NCI-H82 treated with DMSO at 0.1 percent for 48 hours (cell line): ENCODE measurements around the gene CD320.
"Not testable (repeated sequence)": the region's sequence is repeated elsewhere in the genome, so short reads cannot be mapped to it uniquely, and the experiment has no call there.

ENCODE experiments used
- DNase-seq: peaks from one replicate; lab custom pipeline; 2025; ENCODE audit not compliant: unreplicated experiment; lab: John Stamatoyannopoulos, UW

Gene CD320

DNA sequence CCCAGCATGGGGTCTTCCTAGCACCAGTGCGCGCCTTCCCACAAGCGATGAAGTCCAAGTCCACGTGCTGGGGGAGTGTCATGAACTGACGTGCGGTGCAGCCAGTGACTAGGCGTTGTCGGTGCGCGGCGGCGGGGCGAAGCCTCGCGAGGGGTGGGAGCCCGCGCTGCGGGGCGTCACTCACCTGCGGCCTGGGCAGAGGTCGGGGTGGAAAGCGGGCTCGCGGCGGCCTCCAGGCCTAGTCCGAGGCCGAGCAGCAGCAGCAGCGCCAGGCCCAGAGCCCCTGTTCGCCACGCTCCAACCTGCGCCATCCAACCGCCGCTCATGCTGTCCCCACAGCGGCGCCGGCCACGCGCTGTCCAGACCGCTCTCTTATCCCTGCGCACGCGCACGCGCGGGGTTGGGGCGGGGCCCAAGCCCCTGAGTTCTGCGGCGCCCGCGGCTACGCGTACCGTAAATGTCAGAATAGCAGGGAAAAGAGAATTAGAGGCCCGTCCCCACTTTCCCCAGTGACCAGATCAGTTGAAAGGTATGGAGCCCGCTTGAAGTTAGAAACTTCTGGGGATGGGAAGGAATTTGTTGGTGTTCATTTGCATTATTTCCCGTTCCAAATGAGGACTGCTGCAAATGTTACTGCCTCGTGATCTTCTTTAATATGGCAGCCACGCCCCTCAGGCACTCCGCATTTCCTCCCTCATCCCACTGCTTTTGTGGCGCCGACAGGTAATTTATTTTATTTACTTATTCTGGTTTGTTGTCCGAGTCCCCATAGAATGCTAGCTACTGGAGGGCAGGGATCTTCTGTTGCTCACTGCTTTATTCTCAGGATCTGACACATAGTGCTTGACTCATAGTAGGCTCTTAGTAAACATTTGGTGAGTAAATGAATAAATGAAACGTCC, at the start of gene CD320:
TSS of gene CD320 (minus strand) at position 394 of the 902 bp plus-strand sequence. CDS start at position 326, 68 bp downstream.
- DNase-seq, result peak; percentile 59

DNA sequence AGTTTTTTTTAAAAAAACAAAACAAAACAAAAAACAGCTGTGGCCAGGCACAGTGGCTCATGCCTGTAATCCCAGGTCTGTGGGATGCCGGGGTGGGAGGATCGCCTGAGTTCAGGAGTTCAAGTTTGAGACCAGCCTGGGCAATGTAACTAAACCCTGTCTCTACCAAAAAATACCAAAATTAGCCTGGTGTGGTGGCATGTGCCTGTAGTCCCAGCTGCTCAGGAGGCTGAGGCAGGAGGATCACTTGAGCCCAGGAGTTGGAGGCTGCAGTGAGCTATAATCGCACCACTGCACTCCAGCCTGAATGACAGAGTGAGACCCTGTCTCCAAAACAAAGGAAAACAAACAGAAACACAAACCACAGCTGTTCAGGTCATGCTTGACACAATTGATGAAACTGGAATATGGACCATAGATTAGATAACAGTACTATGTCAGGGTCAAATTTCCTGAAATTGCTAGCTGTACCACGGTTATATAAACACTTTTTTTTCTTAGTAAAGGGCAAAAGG, 48.9 kb upstream of the CD320 start:
- no peak for DNase-seq

DNA sequence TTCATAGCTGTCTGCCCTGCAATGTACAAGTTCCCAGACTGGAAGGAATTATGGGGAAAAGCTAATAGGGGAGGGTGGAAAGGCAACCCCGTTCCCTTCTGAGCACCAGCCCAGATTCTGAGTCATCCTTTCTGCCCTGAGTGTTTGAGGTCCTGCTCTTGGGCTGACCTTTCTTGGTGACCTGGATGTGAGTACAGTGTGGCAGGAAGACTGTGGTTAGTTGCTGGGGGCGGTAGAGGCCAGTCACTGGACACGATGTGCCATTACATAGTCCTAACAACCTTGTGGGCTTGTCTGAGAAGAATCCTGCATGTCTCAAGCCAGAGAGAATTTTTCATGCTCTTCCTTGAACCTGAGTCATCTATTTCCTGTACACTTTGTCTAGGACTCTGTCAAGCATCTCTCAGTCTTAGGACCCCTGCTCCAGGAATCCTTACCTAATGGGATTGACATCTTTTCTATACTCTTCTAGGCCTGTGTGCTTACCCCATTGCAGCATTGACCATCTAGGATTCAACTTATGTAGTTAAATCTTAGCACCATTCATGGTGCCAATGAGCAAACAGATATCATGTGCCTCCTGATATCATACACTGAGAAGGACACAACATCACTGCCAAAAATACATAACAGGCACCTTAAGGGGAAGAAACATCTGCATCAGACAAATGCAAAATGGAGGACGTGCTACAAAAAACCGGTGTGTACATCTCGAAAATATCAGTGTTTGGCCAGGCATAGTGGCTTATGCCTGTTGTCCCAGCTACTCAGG, 47.7 kb upstream of the CD320 start:
- DNase-seq, result no peak

DNA sequence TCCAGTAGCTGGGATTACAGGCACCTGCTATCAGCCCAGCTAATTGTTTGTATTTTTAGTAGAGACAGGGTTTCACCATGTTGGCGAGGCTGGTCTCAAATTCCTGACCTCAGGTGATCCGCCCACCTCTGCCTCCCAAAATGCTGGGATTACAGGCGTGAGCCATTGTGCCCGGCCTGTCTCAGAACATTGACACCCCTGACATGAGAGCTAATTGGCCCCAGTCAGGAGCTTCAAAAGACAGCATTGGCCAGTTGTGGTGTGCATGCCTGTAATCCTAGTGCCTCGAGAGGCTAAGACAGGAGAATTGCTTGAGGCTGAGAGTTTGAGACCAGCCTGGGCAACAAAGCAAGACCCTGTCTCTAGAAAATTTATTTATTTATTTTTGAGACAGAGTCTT, 44.7 kb upstream of the CD320 start:
- DNase-seq, result not testable (repeated sequence)

DNA sequence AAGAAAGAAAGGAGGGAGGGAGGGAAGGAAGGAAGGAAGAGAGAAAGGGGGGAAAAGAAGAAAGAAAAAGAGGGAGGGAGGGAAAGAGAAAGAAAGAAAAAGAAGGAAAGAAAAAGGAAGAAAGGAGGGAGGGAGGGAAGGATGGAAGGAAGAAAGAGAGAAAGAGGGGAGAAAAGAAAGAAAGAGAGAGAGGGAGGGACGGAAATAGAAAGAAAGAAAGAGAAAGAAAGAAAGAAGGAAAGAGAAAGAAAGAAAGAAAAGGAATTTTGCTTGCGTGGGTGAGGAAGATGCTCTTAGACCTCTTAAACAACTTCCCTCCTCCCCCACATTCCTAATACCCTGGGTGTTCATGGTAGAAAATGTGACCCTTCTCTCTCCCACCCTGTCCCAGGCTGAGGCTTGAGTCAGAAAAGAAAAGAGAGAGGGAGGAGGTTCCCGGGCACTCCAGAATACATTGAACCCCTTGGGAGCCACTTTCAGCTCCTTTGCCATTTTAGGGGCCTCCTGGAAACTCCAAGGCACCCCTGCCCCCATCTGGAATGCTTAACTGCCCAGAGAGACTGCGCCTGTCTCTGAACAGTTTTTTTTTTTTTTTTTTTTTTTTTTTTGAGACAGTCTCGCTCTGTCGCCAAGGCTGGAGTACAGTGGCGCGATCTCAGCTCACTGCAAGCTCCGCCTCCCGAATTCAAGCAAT, 44.1 kb upstream of the CD320 start:
- no peak for DNase-seq

DNA sequence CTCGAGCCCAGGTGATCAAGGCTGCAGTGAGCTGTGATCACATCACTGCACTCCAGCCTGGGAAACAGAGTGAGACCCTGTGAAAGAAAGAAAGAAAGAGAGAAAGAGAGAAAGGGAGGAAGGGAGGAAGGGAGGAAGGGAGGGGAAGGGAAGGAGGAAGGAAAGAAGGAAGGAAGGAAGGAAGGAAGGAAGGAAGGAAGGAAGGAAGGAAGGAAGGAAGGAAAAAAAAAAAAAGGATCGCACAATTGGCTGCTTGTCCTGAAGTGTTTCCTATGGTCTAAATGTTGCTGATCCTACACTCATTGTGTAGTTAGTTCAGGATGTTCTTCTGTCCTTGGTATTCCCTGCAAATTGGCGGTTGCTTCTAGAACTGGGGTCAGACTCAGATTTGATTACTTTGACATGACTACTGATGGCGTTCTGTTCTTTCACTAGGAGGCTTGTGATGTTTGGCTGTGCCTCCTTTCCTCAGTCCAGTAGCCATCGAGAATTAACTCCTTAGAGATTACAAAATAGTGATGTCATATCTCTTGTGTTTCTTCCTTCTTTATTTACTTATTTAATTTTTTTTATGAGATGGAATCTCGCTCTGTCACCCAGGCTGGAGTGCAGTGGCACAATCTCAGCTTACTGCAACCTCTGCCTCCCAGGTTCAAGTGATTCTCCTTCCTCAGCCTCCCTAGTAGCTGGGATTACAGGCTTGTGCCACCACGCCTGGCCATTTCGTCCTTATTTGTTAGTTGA, 41.6 kb upstream of the CD320 start:
- DNase-seq, result not testable (repeated sequence)

DNA sequence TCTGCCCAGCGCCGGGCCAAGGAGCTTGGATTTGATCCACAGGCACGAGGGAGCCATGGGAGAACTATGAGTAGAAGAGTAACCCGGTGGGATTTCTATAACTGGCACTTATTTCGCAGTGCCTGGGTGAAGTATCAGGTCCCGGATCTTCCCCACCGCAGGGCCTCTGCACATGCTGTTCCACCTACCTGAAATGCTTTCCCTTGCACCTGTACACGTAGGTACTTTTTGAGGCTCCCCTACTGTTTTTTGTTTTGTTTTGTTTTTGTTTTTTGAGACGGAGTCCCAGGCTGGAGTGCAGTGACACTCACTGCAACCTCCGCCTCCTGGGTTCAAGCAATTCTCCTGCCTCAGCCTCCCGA, 35.3 kb upstream of the CD320 start:
- no peak for DNase-seq

DNA sequence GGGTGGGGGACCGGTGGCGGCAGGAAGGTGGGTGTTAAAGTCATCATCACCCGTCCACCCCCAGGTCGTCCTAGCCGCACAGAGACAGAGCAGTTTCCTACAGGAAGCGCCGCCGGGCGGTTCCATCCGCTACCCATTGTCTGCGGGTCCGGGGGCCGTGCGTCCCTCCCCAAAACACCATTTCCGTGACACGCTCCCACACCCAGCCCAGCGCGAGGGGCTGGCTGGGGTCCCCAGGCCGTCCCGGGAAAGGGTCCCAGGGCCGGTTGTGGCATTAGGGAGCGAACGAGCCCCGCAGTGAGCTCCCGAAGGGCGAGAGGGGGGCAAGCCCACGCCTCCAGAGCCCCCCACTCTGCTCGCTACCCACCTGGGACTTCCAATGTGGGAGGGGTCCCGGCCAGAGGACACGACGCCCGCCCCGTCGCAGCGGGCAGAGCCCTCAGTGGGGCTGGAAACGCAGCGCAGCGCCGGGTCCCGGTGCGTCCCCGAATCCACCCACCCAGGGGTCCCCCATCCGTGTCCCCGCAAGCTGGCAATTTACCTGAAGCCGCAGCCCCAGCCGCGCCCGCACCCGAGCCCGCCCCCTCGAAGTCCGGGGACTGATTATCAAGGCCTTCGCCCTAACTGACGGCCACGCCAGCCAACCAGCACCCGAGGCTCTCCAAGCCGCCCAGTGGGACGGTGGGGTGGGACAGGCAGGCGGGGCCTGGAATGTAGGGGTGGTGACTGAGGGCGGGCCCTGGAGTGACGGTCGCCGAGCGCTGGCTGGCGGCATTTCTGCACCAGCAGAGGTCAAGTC, 34.7 kb upstream of the CD320 start, which contains the start of gene KANK3:
TSS of gene KANK3 (minus strand) at position 579 of the 799 bp plus-strand sequence. CDS start 5,434 bp downstream, outside the sequence.
- DNase-seq, result peak; percentile 63

DNA sequence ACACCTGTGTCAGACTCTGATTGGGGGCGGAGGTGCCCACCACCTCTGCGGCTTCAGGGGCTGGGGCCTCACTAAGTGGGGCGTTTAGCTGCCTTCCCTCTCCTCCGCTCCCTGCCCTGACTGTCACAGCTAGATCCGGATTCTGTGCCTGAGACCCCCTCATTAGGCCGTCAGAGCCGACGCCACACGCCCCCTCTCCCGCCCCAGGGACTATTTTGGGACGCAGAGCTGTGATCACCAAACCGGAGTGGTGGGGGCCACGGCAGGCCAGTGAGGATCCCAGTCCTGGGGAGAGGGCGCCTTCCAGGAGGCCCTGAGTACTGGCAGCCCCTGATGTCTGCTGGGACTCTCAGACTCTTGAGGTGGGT, 34.1 kb upstream of the CD320 start:
- DNase-seq, result no peak

DNA sequence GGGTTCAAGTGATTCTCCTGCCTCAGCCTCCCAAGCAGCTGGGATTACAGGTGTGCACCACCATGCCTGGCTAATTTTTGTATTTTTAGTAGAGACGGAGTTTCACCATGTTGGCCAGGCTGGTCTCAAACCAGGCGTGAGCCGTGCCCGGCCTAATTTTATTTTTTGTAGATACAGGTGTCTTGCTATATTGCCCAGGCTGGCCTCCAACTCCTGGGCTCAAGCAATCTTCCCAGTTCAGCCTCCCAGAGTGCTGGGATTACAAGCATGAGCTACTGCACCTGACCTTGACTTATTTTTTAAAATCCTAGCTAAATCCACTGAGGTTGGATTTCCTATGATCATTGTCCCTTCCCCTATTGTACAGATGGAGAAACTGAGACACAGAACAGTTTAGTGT, 33.3 kb upstream of the CD320 start:
- DNase-seq, result not testable (repeated sequence)

DNA sequence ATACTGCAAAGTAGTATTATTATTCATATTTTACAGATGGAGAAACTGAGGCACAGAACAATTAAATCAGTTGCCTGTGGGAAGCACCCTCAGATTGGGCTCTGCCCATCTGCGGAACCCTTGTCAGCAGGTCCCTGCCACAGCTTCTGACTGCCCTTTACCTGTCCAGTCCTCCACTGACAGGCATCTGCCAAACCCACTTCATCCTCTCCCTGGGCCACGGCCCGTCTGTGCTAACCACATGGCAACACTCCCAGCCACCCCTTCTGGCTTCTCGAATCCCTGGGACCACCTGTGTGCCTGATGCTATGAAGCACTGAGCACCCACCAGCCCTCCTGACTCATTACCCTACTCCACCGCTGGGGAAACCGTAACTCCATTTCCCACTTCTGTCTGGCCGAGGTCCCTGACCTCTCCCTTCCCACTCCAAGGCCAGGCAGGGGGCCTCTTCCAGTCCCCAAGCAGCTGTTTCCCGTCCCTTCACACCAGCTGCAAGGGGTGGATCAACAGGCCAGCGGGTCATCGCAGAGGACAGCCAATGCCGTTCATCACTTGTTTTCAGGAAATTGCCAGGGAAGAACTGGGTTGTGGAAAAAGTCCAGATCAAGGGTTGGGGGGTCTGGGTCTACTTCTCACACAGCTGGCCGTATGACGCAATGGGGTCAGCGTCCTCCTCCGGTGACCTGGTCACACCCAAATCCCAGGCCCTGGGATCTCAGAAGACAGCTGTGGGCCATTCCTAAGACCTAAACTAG, 32.4 kb upstream of the CD320 start:
- DNase-seq, result no peak

DNA sequence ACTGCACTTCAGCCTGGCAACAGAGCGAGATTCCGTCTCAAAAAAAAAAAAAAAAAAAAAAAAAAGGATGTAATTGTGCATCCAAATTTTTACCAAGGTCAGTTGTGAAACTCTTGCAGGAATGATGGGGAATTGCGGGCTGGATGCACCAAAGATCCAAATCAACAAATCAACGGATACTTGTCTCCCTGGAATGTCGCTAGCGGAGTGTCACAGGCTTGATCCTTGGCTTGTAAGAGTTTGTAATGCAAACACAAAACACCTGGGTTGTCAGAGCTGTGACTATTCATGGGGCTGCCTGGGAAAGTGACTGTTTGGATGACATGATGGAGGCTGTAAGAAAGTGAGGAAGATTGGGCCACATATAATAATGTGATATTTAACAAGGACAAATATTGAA, 30.7 kb upstream of the CD320 start:
- no peak for DNase-seq

DNA sequence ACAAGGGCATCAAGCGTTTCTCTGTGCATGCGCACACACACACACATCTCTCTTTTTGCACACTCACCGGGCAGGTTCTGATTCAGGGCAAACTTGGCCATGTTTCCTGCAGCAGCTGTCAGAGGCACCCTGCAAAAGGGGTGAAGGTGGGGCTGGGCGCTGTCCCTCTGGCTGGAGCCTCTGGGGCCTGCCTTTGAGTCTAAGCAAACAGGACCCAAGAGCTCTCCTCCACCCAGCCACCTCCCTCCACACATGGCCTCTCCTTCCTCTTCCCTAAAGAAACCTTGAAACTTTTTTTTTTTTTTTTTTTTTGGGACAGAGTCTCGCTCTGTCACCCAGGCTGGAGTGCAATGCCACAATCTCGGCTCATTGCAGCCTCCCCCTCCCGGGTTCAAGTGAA, 29.6 kb upstream of the CD320 start:
- no peak for DNase-seq

DNA sequence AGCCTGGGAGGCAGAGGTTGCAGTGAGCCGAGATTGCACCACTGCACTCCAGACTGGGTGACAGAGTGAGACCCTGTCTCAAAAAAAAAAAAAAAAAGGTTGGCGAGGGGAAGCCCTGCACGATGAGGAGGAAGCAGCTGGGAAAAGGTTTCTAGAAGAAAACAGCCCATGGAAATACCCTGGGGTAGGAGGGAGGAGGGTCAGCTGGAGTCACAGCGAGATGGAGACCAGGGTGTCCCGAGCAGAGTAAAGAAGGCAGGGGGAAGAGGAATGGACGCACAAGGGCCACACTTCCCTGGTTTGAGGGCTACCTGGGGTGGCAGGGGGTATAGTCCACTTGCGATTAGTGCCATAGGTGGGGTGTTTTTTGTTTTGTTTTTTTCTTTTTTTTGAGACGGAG, 28.5 kb upstream of the CD320 start:
- no peak for DNase-seq

DNA sequence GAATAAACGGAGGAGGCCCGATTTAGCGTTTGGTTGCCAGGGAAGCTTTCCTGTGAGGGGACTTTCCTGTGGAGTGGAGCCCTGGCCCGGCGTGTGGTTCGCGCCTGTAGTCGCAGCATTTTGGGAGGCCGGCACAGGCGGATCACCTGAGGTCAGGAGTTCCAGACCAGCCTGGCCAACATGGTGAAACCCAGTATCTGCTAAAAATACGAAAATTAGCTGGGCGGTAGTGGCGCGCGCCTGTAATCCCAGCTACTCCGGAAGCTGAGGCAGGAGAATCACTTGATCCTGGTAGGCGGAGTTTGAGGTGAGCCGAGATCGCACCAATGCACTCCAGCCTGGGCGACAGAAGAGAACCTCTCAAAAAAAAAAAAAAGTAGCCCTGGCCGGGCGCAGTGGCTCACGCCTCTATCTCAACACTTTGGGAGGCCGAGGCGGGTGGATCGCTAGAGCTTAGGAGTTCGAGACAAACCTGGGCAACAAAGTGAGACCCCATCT, 28.0 kb upstream of the CD320 start:
- no peak for DNase-seq

DNA sequence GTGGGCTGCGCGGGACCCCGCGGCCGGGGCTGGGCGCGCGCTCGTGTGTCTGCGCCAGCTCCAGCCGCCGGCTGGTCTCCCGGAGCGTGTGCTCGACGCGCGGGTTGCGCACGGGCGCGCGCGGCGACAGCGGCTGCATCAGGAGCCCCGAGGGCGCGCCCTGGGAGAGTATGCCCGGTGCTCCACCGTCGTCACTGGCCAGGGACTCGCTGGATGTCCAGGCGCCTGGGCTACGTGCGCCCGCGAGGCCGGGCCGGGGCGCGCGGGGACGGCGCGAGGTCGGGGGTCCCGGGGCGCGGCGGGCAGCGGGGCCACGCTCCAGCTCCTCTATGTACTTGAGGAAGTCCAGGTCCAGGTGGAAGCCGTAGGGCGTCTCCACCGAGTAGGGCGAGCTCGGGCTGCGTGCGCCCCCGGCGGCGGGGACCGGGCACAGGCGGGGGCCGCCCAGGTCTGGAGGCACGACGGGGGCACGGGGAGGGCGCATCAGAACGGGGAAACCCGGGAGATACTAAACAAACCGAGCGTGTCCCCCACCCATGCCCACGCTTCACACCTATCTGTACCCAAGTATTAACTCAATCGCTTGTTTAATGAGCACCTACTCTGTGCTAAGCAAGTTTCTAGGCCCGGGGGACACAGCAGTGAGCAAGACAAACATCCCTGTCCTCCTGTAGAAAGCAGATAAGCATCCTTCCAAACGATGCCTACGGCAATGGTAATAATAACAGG, 27.3 kb upstream of the CD320 start:
- DNase-seq, result no peak

DNA sequence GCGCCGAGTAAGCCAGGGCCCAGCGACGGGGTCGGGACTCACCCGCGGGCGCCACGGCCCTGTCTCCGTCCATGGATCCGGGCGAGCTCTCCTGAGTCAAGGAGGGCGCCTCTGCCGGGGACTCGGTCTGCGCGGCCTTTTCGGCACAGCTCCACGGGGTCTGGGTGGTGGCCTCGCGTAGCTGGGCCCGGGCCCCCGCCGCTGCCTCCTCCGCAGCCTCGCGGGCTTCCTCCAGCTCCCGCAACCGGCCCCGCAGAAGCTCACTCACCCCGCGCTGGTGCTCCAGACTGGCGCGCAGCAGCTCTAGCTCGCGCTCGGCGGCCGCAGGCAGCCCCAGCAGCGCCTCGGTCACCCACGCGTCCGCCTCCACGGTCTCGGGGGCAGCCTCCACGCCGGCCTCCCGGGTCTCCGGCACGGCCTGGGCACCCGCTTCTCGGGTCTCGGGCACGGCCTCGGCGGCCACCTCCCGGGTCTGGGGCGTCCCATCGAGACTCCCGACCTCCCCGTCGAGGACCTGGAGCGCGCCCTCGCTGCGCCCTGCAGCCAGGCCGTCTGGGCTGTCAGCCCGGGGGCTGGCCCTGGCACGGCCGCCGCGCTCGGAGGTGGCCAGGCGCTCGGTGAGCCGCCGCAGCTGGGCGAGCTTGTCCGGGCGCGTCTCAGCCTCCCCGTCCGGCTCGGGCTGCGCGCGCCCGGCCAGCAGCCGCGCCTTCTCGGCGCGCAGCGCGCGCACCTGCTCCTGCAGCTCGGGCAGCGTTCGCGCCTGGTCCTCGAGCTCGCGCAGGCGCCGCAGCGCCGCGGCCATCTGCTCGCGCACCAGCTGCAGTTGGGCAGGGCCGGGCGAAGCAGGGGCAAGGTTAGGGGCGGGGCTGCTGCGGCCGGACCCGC, 26.5 kb upstream of the CD320 start:
- no peak for DNase-seq
